Right cardiac atrium (tissue), 5 donors: Measurements from ENCODE around the gene PGAM5. TPM values are rescaled to one million over a fixed set of nuclear protein-coding genes. Genes with fewer than 3 reads are reported as not detected.
A peak's percentile ranks its signal among the peaks of the same experiment; 100 is the strongest.

ENCODE experiments used
- ATAC-seq, 2 donors: fragments of 200-7000 bp; cut with Tn5 transposase; one replicate each; pipeline versions ENCODE4 v1.8.0 to v1.9.1; 2020; ENCODE audit warnings: moderate library complexity in 2 of 2, mild to moderate bottlenecking in 1 of 2
- DNase-seq, 3 donors: peaks; one replicate each; pipeline ENCODE4 v3.0.0-alpha.2; 2020
- H3K27ac ChIP-seq: one replicate; pipeline ENCODE4 v1.5.1; 2013; ENCODE audit warnings: mild to moderate bottlenecking, low read length, control low read depth, moderate library complexity
- H3K27me3 ChIP-seq: one replicate; pipeline ENCODE4 v1.6.1; 2013; ENCODE audit not compliant: control insufficient read depth, insufficient read depth
- H3K4me1 ChIP-seq: one replicate; pipeline ENCODE4 v1.6.1; 2013; ENCODE audit warnings: low read length; ENCODE audit not compliant: control insufficient read depth, insufficient read depth
- H3K4me3 ChIP-seq: one replicate; pipeline ENCODE4 v1.5.1; 2013; ENCODE audit warnings: low read length, control low read depth
- H3K9me3 ChIP-seq: one replicate; pipeline ENCODE4 v1.6.1; 2013; ENCODE audit warnings: low read length; ENCODE audit not compliant: control insufficient read depth
- WGBS: extraction: QIAGEN DNeasy Blood & Tissue Kit; methylation state at CpG from one replicate; pipeline ENCODE4 v1.1.7; 2013; 5-methylcytosine and 5-hydroxymethylcytosine counted together
- intact Hi-C, 4 donors: fragments of 100-400 bp; cut with DNase I; formaldehyde crosslinking; loops; one replicate each; pipeline versions ENCODE4 v1.11.0 to v1.14.0; 2022 to 2023
- polyA plus RNA-seq: library from polyadenylated mRNA; stranded (reverse); fragments of 200-250 nt; gene quantifications from one replicate; pipeline ENCODE4 v1.2.3, GENCODE V29; 2013
- total RNA-seq, 4 donors: library from RNA; stranded (reverse); fragmentation: NEBNext Ultra II Directional; extraction: Animal tissue kit (Norgen Biotek cat#: 25700); gene quantifications; one replicate each; pipeline ENCODE4 v1.2.1, GENCODE V29; 2021
- donor health status: healthy with polysubstance abuse.
- donor health status: DM: no; HTN: yes; CAD: no.
- donor health status: DM: no; HTN: no; CAD: no.
- donor health status: DM: no; HTN: yes; CAD: no; lungs with severe emphysema.
- donor health status: DM: yes; HTN: yes; CAD: no.

Gene PGAM5
- total and polyA plus RNA-seq, 5 donors, result 15.1 to 24.0 (median 23.2) TPM

DNA sequence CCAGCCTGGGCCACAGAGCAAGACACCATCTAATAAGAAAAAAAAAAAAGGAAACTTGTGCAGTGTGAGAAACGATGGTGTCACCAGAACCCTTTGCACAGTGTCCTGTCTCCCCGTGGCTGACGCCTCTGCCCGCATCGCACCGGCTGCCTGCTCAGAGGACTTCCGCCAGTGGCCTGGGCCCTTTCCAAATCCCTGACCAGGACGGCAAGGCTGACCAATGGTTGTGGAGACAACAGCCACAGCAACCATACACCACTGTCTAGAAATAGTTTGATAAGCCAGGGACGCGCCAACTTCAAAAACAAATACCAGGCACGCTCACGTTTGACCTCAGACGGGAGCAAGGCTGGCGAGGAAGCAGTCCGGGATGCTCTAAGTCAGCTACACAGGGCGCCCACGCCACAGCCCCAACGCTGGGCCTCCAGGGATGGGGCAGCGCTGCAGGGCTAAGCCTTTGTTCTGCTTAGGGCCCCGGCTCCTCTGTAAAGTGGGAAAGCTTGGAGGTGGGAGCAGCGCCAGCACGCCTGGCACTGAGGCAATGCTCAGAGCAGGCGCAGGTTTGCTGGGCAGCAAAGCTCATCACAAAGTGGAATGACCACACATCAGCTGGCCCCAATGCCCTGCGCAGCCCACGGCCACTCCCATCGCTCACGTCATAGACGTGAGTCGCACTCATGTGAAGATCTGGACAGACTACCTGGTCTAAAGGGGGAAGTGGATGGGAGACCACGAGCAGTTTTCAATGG is 12.5 kb downstream of the PGAM5 start:
- DNase-seq (peak; percentile 50 to 84 (median 78)), ATAC-seq (peak; percentile 71 to 76)
- Histone ChIP-seq H3K9me3 (no peaks in the 10 kb centered on the region), H3K27me3 (no peaks in the 10 kb centered on the region), H3K27ac (no peak overlapping the region), H3K4me1 (no peaks in the 10 kb centered on the region), H3K4me3 (no peak overlapping the region)
- intact Hi-C loops, result no loop called here
- WGBS, result 78% methylated on average over 30 of the region's 30 CpGs

DNA sequence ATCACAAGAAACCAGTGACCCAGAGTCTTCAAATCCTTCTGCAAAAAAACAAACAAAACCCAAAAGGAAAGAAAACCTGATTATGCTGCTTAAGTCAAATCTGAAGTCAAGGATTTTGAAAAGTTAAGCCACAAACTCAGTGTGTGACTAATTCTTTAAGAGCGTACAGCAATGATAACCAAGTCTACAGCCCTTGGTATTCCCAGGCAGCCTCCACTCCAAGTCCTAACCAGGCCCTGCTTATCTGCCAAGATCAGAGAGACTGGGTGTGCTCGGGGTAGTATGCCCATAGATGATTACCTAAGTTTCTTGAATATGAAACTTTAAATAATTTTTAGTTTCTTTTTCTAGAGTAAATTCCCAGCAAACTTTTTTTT is 13.1 kb downstream of the PGAM5 start:
- H3K27ac ChIP-seq, result no peak overlapping the region
- no peak for ATAC-seq
- H3K9me3 ChIP-seq, result no peaks in the 10 kb centered on the region
- H3K4me3 ChIP-seq, result no peak overlapping the region
- H3K4me1 ChIP-seq, result no peaks in the 10 kb centered on the region
- intact Hi-C loops, result no loop called here
- DNase-seq, result no peak
- WGBS, result 85% methylated on average over 2 of the region's 2 CpGs
- H3K27me3 ChIP-seq, result no peaks in the 10 kb centered on the region

DNA sequence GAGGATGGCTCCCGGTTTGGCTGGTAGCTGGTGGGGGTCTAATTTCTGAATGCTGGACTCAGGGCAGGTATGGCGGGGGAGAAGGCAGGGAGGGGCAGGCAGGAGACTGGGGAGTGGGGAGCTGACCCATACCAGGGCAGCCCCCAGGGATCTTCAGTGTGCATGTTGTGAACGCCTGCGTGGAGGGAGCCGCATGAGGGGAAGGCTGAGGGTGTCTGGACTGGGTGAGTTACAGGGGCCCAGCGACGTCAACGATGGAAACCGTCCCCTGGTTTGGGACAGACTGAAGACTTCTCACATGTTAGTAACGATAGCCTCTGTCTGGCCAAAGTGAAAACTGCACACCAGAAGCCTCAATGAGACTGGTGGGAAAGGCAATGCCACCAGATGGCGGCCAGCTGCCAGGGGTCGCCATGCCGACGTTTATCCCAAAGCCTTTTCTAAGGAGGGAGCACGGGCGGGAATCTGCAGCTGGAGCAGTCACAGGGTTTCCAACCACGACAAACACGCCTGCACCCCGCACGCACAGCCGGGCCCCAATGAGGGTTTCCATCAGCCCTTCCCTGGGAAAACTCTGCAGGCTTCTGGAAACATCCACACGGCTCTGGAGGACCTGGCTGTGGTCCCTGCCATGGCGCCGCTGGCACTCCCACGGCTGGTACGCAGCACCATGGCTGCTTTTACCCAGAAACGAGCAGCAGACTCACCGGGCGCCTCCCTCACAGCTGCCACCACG is 14.0 kb downstream of the PGAM5 start:
- DNase-seq (peak in 1 of 3 donors; percentile 19), ATAC-seq (no peak)
- H3K27ac ChIP-seq, result no peak overlapping the region
- H3K9me3 ChIP-seq, result no peaks in the 10 kb centered on the region
- intact Hi-C loops, result no loop called here
- no peaks in the 10 kb centered on the region for H3K4me1 ChIP-seq
- H3K4me3 ChIP-seq, result no peak overlapping the region
- 86% methylated on average over 30 of the region's 30 CpGs for WGBS
- no peaks in the 10 kb centered on the region for H3K27me3 ChIP-seq

DNA sequence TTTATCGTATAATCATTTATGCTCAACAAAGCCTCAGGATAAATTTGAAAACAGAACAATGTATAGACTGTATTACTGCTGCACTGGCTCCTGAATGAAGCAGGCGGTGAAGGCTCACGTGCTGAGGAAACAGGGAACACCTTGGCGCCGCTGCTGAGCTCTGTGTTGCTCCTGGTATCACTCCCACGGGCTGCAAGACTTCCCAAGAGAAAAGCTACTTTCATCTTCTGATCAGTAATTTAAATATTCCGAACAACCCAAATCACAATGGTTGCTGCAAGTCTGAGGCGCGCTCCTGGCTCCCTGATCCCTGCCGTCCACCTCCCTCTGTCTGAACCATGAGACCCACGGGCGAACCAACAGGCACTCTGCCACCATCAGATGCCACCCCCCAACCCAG is 15.7 kb downstream of the PGAM5 start:
- Histone ChIP-seq H3K27ac (no peak overlapping the region), H3K27me3 (no peaks in the 10 kb centered on the region), H3K4me3 (no peak overlapping the region), H3K4me1 (no peaks in the 10 kb centered on the region), H3K9me3 (no peaks in the 10 kb centered on the region)
- ATAC-seq (no peak), DNase-seq (peak in 1 of 3 donors; percentile 10)
- 94% methylated on average over 12 of the region's 12 CpGs for WGBS
- intact Hi-C loops, result no loop called here

DNA sequence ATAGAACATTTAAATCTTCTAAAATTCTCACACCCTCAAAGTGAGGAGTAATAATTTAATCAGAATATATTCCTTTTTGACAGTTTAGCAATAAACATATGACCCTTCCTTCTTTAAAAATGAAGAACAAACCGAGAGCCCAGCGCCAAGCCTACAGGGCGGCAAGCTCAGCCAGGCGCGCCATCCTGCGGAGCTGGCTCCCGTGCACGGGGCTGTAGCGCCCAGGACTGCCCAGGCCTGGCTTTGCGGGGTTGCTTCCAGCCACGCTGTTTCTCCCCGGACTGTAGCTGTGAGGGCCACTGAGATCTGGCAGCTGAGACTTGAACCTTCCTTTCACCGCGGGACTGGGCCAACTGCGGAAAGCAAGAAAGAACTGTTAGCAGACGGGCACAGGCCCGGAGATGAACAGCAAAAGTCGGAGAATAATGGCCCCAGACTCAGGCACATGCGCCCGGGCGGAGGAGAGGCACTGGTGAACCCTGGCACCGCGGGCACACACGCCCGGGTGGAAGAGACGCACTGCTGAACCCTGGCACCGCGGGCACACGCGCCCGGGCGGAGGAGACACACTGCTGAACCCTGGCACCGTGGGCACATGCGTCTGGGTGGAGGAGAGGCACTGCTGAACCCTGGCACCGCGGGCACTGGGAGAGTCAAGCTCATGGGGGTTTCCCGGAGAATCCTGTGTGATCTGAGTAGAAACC is 16.6 kb downstream of the PGAM5 start:
- intact Hi-C loops, result no loop called here
- H3K4me3 ChIP-seq, result no peak overlapping the region
- ATAC-seq (peak in 1 of 2 donors; percentile 25), DNase-seq (peak in 1 of 3 donors; percentile 43)
- H3K27me3 ChIP-seq, result no peaks in the 10 kb centered on the region
- no peak overlapping the region for H3K27ac ChIP-seq
- no peaks in the 10 kb centered on the region for H3K4me1 ChIP-seq
- H3K9me3 ChIP-seq, result no peaks in the 10 kb centered on the region
- 94% methylated on average over 37 of the region's 37 CpGs for WGBS

DNA sequence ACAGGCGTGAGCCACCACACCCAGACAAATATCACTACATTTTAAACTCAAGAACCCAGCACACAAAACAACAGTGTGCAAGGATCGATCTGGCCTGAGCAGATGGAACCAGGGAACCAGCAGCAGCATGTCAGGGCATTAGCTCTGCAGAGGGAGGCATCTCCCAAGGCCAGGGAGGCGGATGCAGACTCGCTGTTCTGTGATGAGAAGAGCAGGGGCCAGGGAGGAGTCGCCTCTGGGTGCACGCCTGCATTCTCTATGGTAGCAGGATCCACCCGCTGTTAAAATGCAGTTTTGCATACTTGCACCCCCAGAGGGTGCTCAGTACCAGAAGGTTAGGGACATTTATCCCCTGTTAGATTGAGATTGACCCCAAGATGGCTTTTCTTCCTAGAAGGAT is 17.9 kb downstream of the PGAM5 start:
- H3K4me3 ChIP-seq, result no peak overlapping the region
- intact Hi-C loops, result no loop called here
- H3K4me1 ChIP-seq, result no peaks in the 10 kb centered on the region
- DNase-seq, result peak in 1 of 3 donors; percentile 29
- no peaks in the 10 kb centered on the region for H3K9me3 ChIP-seq
- ATAC-seq, result no peak
- H3K27me3 ChIP-seq, result no peaks in the 10 kb centered on the region
- 98% methylated on average over 7 of the region's 7 CpGs for WGBS
- no peak overlapping the region for H3K27ac ChIP-seq

DNA sequence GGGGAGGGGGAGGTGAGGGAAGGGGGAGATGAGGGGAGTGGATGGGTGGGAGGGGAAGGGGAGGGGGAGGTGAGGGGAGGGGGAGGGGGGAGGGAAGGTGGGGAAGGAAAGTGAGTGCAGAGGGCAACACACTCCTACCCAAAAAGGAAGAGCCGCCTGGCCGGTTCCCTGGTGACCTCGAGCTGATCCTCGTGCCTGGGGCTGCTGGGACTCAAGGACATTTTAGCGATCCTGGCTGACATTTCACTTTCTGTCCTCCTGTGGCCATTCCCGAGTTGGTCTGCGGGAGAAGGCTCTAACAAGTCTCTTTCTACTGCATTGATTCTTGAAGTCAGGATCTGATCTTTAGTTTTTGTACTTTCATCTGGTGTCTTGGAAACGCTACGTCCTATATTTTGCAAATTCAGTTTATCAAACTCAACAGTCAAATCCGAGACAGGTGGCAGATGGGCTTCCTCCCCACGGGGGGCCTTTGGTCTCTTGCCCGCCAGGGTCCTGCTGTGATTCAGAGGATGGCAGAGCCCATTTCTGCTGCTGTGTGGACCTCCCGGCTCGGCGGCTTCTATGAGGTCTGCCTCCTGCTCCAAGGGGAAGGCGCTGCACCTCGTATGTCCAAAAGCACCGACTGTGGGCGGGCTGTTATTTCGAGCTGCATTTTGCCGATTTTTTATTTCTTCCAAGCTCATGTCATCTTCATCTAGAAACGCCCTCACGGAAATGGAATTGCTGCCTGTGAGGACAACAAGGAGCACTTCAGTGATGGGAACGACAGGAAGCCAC is 19.1 kb downstream of the PGAM5 start:
- no peak overlapping the region for H3K4me3 ChIP-seq
- 83% methylated on average over 24 of the region's 24 CpGs for WGBS
- no peaks in the 10 kb centered on the region for H3K9me3 ChIP-seq
- intact Hi-C loops, result no loop called here
- no peaks in the 10 kb centered on the region for H3K4me1 ChIP-seq
- no peaks in the 10 kb centered on the region for H3K27me3 ChIP-seq
- H3K27ac ChIP-seq, result no peak overlapping the region
- peak in 1 of 3 donors; percentile 42 for DNase-seq
- no peak for ATAC-seq

DNA sequence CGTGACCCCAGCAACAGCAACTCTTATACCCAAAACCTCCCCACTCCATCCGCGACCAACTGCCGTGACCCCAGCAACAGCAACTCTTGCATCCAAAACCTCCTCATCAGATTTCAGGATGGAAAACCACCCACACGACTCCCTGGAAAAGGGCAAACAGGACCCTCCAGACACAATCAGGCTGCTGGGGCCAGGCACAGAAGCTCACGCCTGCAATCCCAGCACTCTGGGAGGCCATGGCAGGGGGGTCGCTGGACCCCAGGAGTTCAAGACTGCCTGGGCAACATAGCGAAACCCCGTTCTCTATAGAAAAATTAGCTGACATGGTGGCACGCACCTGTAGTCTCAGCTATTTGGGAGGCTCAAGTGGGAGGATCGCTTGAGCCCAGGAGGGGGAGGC is 19.7 kb downstream of the PGAM5 start:
- Histone ChIP-seq H3K4me3 (no peak overlapping the region), H3K4me1 (no peaks in the 10 kb centered on the region), H3K9me3 (no peaks in the 10 kb centered on the region), H3K27ac (no peak overlapping the region), H3K27me3 (no peaks in the 10 kb centered on the region)
- peak in 1 of 3 donors; percentile 2 for DNase-seq
- WGBS, result 93% methylated on average over 11 of the region's 11 CpGs
- ATAC-seq, result no peak
- intact Hi-C loops, result no loop called here

DNA sequence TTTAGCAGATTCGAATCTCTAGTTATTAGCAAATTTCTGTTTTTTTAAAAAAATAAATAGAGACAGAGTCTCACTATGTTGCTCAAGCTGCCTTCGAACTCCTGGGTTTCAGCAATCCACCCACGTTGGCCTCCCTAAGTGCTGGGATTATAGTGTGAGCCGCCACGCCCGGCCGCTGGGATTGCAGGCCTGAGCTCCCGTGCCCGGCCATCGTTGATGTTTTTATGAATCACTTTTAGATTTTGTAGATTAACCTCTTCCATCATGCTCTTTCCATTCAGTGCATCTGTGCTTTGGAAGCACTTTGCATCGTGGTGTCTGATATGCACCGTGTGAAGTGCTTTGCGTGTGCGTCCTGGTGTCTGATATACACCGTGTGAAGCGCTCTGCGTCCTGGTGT is 20.9 kb downstream of the PGAM5 start:
- DNase-seq (peak in 1 of 3 donors; percentile 16), ATAC-seq (no peak)
- Histone ChIP-seq H3K4me1 (no peaks in the 10 kb centered on the region), H3K27ac (no peak overlapping the region), H3K27me3 (no peaks in the 10 kb centered on the region), H3K4me3 (no peak overlapping the region), H3K9me3 (no peaks in the 10 kb centered on the region)
- WGBS, result 88% methylated on average over 17 of the region's 17 CpGs
- intact Hi-C loops, result no loop called here

DNA sequence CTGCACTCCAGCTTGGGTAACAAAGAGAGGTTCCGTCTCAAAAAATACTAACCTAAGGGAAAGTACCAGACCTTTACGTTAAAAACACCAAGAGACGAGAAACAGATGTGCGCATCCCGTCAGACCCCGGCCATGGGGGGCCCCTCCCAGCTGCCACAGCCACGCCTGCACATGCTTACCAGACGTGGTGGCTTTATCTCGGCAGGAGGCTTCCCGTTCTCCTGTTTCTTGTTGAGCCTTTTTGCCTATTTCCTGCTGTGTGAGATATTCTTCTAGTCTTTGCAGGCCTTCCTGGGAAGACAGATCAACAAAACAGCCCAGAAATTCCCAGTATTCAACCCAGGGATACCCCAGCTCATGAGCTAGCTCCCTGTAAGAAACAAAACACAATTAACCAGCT is 23.6 kb downstream of the PGAM5 start:
- no peak overlapping the region for H3K4me3 ChIP-seq
- no peaks in the 10 kb centered on the region for H3K4me1 ChIP-seq
- H3K27me3 ChIP-seq, result no peaks in the 10 kb centered on the region
- WGBS, result 69% methylated on average over 10 of the region's 10 CpGs
- H3K9me3 ChIP-seq, result no peaks in the 10 kb centered on the region
- no peak overlapping the region for H3K27ac ChIP-seq
- DNase-seq (peak in 1 of 3 donors; percentile 53), ATAC-seq (no peak)
- intact Hi-C loops, result no loop called here
